ENCODE data around the gene RAB40B. TPM values are rescaled to one million over a fixed set of nuclear protein-coding genes. Genes with fewer than 3 reads are reported as not detected.
"Not testable (repeated sequence)": the region's sequence is repeated elsewhere in the genome, so short reads cannot be mapped to it uniquely, and the experiment has no call there.

The RAB40B gene
- total RNA-seq = 31.9 TPM
- long read RNA-seq, transcript RAB40B-203 (5 exons, 1,104 nt) = minor isoform, 6 of 68 reads
- long read RNA-seq, transcript RAB40B-202 (6 exons, 704 nt) = minor isoform, 5 of 68 reads
- long read RNA-seq, transcript RAB40B-206 (6 exons, 3,859 nt) = major isoform, 39 of 68 reads
- long read RNA-seq, partial matches to known transcripts = 7 of 68 reads
- long read RNA-seq, other reads (novel, unspliced or antisense) = 6 of 68 reads

GRCh38 chr17:82698065-82698973 is at the start of gene RAB40B:
Gene RAB40B, minus strand, starts transcription at chr17:82698698. Its CDS starts 102 bp downstream, at chr17:82698596.
- intact Hi-C loops (cut with DNase I) = no loop called here
- peak; percentile 99 for DNase-seq (ENCODE audit: low spot score)

GRCh38 chr17:82745524-82745923 is 47.0 kb upstream of the RAB40B start:
- no peak for DNase-seq (ENCODE audit: low spot score)
- intact Hi-C loops (cut with DNase I) = no loop called here

GRCh38 chr17:82744736-82745135 is 46.2 kb upstream of the RAB40B start:
- DNase-seq (ENCODE audit: low spot score); intact Hi-C loops (cut with DNase I): not testable (repeated sequence)

- no peak for DNase-seq (ENCODE audit: low spot score)
- intact Hi-C loops (cut with DNase I) = no loop called here
These were observed 45.1 kb upstream of the RAB40B start for GRCh38 chr17:82743344-82744219.

- no peak for DNase-seq (ENCODE audit: low spot score)
- intact Hi-C loops (cut with DNase I) = no loop called here
These were observed 42.6 kb upstream of the RAB40B start for GRCh38 chr17:82740906-82741759.

GRCh38 chr17:82737967-82738877 is 39.7 kb upstream of the RAB40B start:
- peak; percentile 91 for DNase-seq (ENCODE audit: low spot score)
- intact Hi-C loops (cut with DNase I) = loop anchor here (5.0 kb wide), 1 partner anchor 71 kb away; no protein-coding TSS in a partner anchor

- no peak for DNase-seq (ENCODE audit: low spot score)
- intact Hi-C loops (cut with DNase I) = loop anchor here (5.0 kb wide), 1 partner anchor 69 kb away; no protein-coding TSS in a partner anchor
These were observed 38.1 kb upstream of the RAB40B start for GRCh38 chr17:82736511-82737185.

GRCh38 chr17:82734987-82735866 is 36.7 kb upstream of the RAB40B start, which contains the start of gene FN3K:
Gene FN3K, plus strand, starts transcription at chr17:82735615. Its CDS starts 22 bp downstream, at chr17:82735637.
- intact Hi-C loops (cut with DNase I) = loop anchor here (5.0 kb wide), 1 partner anchor 68 kb away; no protein-coding TSS in a partner anchor
- DNase-seq (ENCODE audit: low spot score) = no peak

- intact Hi-C loops (cut with DNase I) = no loop called here
- DNase-seq (ENCODE audit: low spot score) = no peak
These were observed 33.7 kb upstream of the RAB40B start for GRCh38 chr17:82732118-82732743.

- DNase-seq (ENCODE audit: low spot score) = no peak
- intact Hi-C loops (cut with DNase I) = no loop called here
These were observed 31.2 kb upstream of the RAB40B start for GRCh38 chr17:82729479-82730260.

GRCh38 chr17:82726427-82726826 is 27.9 kb upstream of the RAB40B start:
- intact Hi-C loops (cut with DNase I) = no loop called here

GRCh38 chr17:82723169-82723807 is 24.8 kb upstream of the RAB40B start:
- intact Hi-C loops (cut with DNase I) = no loop called here
- no peak for DNase-seq (ENCODE audit: low spot score)

More at GRCh38 chr17:82726427-82726826, 27.9 kb upstream of the RAB40B start:
- DNase-seq (ENCODE audit: low spot score) = no peak

- intact Hi-C loops (cut with DNase I) = no loop called here
- DNase-seq (ENCODE audit: low spot score) = no peak
These were observed 24.0 kb upstream of the RAB40B start for GRCh38 chr17:82722341-82723013.

- intact Hi-C loops (cut with DNase I) = no loop called here
- DNase-seq (ENCODE audit: low spot score) = no peak
These were observed 21.7 kb upstream of the RAB40B start for GRCh38 chr17:82720204-82720603.
